Neutrophil (primary cell): ENCODE data around the gene SMPD3.

Experiments
- H3K27ac ChIP-seq: fragments of 200-600 bp; sonication (generic); 2 replicates; pipeline ENCODE4 v1.5.1; 2016; ENCODE audit warnings: mild to moderate bottlenecking, moderate library complexity
- H3K27me3 ChIP-seq: fragments of 200-600 bp; sonication (generic); 2 replicates; pipeline ENCODE4 v1.6.0; 2016; ENCODE audit warnings: mild to moderate bottlenecking
- H3K36me3 ChIP-seq: fragments of 200-600 bp; sonication (generic); 2 replicates; pipeline ENCODE4 v1.5.1; 2017
- H3K4me1 ChIP-seq, 2 experiments: fragments of 200-600 bp in 1 of 2; sonication (generic) in 1 of 2; 1 replicate in 1 of 2; 2 replicates in 1 of 2; pipeline versions ENCODE4 v1.5.1 to v1.6.1; 2013 to 2016; ENCODE audit warnings: low read depth in 1 of 2, low read length in 1 of 2, mild to moderate bottlenecking in 1 of 2, moderate library complexity in 1 of 2; ENCODE audit not compliant: control insufficient read depth in 1 of 2, insufficient read depth in 1 of 2
- H3K4me3 ChIP-seq, 2 experiments: fragments of 200-600 bp in 1 of 2; sonication (generic) in 1 of 2; 1 replicate in 1 of 2; 2 replicates in 1 of 2; pipeline ENCODE4 v1.5.1; 2013 to 2016; ENCODE audit warnings: low read depth in 1 of 2, low read length in 1 of 2, mild to moderate bottlenecking in 1 of 2, moderate library complexity in 1 of 2
- H3K9me3 ChIP-seq: fragments of 200-600 bp; sonication (generic); 2 replicates; pipeline ENCODE4 v1.5.1; 2016
- TF ChIP-seq, protein P1 (sequence below): fragments of 200-600 bp; sonication (generic); IDR thresholded peaks from 2 replicates; pipeline ENCODE4 v1.5.1; 2016; ENCODE audit warnings: antibody characterized with exemption

SMPD3 gene

DNA sequence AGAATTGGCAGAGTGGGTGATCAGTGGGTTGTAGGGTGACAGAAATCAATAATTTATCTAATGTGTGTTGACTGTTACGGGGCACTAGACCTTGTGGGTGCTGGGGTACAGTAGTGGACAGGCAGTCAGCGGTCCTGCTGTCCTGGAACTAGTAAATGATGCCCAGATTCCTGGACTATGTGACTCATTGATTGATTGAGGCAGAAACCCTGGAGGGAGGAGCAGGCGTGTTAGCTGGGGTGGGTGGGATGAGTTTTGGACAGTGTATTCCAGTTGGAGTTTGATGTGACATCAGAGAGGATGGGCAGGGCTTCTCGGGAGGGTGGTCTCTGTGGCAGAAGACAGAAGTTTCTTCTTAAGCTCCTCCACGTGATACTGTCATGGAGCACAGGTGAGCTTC, 113.1 kb downstream of the SMPD3 start:
- Histone ChIP-seq H3K4me1 (peaks cover 9 to 11% of the 10 kb centered on the region in 2 experiments), H3K27me3 (no peaks in the 10 kb centered on the region), H3K9me3 (no peaks in the 10 kb centered on the region), H3K27ac (no peak overlapping the region), H3K4me3 (no peak overlapping the region), H3K36me3 (peaks cover 28% of the 10 kb centered on the region)
- TF ChIP-seq, protein P1, sequence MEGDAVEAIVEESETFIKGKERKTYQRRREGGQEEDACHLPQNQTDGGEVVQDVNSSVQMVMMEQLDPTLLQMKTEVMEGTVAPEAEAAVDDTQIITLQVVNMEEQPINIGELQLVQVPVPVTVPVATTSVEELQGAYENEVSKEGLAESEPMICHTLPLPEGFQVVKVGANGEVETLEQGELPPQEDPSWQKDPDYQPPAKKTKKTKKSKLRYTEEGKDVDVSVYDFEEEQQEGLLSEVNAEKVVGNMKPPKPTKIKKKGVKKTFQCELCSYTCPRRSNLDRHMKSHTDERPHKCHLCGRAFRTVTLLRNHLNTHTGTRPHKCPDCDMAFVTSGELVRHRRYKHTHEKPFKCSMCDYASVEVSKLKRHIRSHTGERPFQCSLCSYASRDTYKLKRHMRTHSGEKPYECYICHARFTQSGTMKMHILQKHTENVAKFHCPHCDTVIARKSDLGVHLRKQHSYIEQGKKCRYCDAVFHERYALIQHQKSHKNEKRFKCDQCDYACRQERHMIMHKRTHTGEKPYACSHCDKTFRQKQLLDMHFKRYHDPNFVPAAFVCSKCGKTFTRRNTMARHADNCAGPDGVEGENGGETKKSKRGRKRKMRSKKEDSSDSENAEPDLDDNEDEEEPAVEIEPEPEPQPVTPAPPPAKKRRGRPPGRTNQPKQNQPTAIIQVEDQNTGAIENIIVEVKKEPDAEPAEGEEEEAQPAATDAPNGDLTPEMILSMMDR = no peak

DNA sequence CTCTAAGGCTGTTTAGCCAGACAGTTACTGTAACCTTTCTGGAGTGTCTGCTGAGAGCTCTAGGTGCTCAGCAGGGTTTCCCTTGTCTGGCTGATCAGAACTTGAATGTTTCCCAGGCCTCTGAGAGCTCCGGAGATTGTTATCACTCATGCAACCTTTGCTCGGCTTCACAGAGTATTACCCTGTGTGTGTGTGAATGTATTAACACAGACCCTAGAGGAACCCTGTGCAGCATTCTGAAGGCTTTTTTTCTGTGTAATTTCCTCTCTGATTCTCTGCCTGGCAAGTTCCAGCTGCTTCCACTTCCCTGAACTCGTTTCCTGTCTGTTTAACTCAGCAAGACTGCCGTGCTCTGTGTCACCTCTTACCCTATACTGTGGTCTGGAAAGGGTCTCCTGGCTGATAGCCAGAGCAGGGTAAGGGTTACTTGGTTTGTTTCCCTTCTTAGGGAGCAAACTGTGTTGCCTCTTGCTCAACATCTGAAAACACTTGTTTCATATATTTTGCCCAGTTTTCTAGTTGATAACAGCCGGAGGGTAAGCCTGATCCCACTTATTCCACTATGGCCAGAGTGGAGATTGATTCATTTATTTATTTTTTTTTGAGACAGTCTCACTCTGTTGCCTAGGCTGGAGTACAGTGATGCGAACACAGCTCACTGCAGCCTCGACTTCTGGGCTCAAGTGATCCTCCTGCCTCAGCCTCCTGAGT, 115.7 kb downstream of the SMPD3 start:
- H3K4me3 ChIP-seq = no peak overlapping the region
- peak overlapping the region; percentile 38 for H3K27ac ChIP-seq
- H3K9me3 ChIP-seq = no peaks in the 10 kb centered on the region
- H3K27me3 ChIP-seq = no peaks in the 10 kb centered on the region
- H3K4me1 ChIP-seq = peaks cover 9 to 11% of the 10 kb centered on the region in 2 experiments
- TF ChIP-seq, protein P1 = no peak
- H3K36me3 ChIP-seq = peaks cover 4% of the 10 kb centered on the region

DNA sequence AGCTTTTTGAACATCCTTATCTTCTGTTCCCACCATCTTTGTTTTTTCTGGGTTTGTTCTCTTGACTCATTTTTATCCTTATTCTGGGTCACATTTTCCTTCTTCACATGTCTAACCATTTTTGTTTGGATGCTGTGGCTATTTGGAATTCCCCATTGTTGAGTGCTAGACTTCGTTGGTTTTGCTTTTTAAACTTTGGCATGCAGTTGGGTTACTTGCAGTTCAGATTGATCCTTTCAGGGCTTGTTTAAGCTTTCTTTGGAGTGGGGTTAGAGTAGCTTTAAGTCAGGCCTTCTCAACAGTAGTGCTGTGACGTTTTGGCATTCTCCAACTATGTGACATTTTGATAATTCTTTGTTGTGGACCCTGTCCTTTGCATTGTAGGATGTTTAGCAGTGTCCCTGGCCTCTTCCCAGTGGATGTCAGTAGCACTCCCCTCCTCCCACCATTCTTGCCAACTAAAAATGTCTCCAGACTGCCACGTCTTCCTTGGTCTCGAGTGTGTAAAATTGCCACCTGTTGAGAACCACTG, 116.4 kb downstream of the SMPD3 start:
- H3K27ac ChIP-seq = peak overlapping the region; percentile 38
- H3K9me3 ChIP-seq = no peaks in the 10 kb centered on the region
- TF ChIP-seq, protein P1 = no peak
- H3K4me1 ChIP-seq = peaks cover 9 to 11% of the 10 kb centered on the region in 2 experiments
- no peak overlapping the region for H3K4me3 ChIP-seq
- no peaks in the 10 kb centered on the region for H3K36me3 ChIP-seq
- H3K27me3 ChIP-seq = no peaks in the 10 kb centered on the region

DNA sequence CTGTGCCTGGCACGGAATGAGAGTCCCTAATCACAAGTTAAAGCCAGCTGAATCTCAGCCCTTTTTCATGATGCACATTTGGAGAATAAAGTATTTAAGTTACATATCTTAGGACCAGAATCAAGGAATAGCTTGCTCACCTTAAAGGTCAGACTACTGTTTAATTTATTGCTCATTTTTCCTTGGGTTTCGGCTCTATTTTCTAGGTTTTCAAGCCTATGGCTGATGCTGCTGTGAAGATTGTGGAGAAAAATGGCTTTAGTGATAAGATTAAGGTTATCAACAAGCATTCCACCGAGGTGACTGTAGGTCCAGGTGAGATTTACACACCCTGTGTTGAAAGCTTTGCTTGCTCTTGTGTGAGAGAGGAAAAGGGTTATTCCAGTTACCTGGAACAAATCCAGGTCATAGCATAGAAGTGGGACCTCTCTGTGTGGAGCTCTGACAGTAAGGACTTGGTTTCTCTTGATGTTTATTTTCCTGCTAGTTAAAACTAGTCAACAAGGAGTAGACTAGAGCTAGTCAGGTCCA, 119.4 kb downstream of the SMPD3 start:
- TF ChIP-seq, protein P1 = no peak
- peaks cover 9 to 11% of the 10 kb centered on the region in 2 experiments for H3K4me1 ChIP-seq
- peaks cover 17% of the 10 kb centered on the region for H3K36me3 ChIP-seq
- H3K9me3 ChIP-seq = no peaks in the 10 kb centered on the region
- no peaks in the 10 kb centered on the region for H3K27me3 ChIP-seq
- H3K4me3 ChIP-seq = no peak overlapping the region
- no peak overlapping the region for H3K27ac ChIP-seq

DNA sequence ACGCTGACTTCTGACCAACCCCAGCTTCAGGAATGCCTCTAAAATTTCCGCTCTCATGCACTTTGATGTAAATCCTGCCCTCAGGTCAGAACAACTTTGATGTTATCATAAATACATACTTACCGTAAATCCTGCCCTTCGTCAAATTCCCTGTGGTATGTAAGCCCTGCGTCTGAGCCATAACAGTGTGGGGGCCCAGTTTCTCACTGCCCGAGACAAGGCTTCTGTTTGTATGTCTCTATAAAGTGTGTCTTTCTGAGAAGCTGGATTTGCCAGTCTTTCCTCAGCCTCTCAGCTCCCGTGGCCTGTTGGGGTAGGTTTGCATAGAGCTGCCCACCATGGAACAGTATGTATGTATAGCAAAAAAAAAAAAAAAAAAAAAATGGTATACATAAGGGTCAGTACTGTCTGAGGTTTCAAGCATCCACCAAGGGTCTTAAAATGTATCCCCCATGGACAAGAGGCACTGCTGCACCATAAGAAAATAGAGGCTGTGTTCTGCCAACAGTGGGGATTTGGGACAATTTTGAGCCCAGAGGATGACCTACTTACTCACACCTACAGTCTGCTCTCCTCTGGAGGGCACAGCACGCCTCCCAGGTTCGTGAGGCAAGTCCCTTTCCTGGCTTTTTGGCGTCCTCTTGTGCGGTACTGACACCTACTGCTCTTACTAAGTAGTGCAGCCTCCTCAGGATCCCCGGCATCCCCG, 120.0 kb downstream of the SMPD3 start:
- Histone ChIP-seq H3K27me3 (no peaks in the 10 kb centered on the region), H3K4me1 (peaks cover 9 to 11% of the 10 kb centered on the region in 2 experiments), H3K9me3 (no peaks in the 10 kb centered on the region), H3K36me3 (peaks cover 17% of the 10 kb centered on the region), H3K27ac (no peak overlapping the region), H3K4me3 (no peak overlapping the region)
- TF ChIP-seq, protein P1 = peak; percentile 90
